T-helper 1 cell treated with Interleukin-12 subunit alpha and Interleukin-12 subunit beta and Interleukin-4 antibody, amounts not matched to agents 30 ng/mL and 1 ng/mL, for 36 hours (primary cell): ENCODE data around the gene MAP2K5. TPM values are rescaled to one million over a fixed set of nuclear protein-coding genes. Genes with fewer than 3 reads are reported as not detected.

Experiments
- intact Hi-C: fragments of 100-400 bp; cut with micrococcal nuclease; formaldehyde crosslinking; loops from one replicate; pipeline ENCODE4 v1.15.1; 2024
- total RNA-seq: library from RNA; stranded (reverse); gene quantifications from 2 replicates; pipeline ENCODE4 v1.2.3, GENCODE V29; 2022

The MAP2K5 gene
- total RNA-seq, 1 donor from 2014 or later = 21.2 TPM

- intact Hi-C loops = loop anchor here (10.0 kb wide), 2 partner anchors 767 to 1333 kb away; partner anchors contain the start of genes GLCE and SMAD3
Observed at GRCh38 chr15:67832031-67832551, 289.6 kb downstream of the MAP2K5 start.

DNA sequence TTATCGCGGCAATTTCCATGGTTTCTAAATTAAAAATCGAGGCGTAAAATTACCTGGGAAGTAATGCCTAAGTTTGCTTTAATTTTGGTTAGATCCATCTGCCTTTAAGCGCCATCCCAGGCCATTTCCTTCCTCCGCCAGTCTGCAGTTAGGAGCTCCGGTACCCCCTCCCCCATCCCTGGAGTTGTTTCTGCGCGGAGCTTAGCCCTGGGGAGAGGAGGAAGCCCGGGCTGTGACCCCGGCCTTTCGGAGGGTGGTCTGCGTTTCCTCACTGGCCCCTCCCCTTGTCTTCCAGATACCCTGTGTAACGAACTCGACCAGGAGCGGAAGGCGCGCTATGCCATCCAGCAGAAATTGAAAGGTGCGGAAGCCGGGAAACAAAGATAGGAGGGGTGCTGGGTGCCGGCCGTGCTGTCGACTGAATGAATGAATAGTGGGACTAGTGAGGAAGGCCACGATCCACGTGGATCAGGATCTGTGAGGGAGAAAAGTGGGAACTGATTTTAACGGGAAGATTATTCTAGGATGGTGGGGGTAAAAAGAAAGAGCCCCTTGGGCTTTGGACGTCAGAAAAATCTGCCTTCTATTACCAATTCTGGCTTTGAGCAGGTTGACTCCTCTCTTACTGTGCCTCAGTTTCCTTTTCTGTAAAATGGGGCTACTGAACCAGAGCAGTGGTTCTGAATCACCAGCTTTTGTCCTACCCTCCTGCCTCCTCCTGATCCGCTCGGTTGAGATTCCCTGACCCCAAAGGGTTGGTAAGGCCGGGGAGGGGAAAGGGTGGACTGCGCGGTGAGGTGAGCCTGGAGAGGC lies 290.6 kb downstream of the MAP2K5 start:
- intact Hi-C loops = loop anchor here (10.0 kb wide), 2 partner anchors 768 to 1332 kb away; partner anchors contain the start of genes GLCE and SMAD3

GRCh38 chr15:67833710-67834511 lies 291.4 kb downstream of the MAP2K5 start:
- intact Hi-C loops = loop anchor here (10.0 kb wide), 2 partner anchors 769 to 1331 kb away; partner anchors contain the start of genes GLCE and SMAD3

GRCh38 chr15:67834581-67835296 lies 292.2 kb downstream of the MAP2K5 start:
- intact Hi-C loops = loop anchor here (1.0 to 10.0 kb wide), 4 partner anchors 51 to 1330 kb away; partner anchors contain the start of genes GLCE and SMAD3

DNA sequence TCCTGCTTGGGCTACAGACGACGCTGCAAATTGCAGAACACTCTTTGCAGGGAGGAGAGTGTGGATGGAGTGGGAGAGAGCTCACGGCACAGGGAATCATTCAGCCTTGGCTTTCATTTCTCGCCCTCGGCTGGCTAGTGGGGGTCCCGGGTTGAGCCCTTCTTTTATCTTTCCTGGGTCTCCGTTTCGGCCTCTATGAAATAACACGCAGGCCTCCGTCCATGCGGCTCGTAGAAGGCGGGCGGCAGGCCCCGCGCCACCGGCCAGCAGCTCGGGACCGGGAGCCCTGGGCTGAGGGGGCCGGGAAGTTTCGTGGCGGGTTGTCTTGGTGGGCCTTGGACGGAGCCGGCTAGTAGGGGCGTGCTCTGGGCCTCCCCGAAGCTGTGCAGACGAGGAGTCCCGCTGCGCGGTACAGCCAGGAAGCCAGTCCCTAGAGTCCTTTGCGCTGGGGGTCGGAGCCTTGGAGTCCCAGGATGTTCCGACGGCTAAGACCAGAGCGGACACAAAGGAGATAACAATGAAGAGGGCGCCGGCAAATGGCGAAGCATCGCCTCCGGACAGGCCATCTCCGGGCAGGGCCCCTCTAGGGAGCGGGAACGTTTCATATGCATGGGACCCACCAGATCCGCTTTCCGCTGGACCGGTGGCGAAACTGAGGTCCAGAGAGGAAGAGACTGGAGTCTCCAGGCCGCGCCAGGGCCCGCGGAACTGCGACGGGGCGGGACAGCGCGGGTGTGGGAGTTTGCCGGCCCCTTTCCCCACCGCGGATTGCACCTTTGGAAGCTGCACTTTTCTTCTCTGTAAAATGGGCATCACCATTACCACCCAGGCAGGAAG lies 293.0 kb downstream of the MAP2K5 start:
- intact Hi-C loops = loop anchor here (1.0 to 10.0 kb wide), 7 partner anchors 52 to 1329 kb away; partner anchors contain the start of genes GLCE and SMAD3

DNA sequence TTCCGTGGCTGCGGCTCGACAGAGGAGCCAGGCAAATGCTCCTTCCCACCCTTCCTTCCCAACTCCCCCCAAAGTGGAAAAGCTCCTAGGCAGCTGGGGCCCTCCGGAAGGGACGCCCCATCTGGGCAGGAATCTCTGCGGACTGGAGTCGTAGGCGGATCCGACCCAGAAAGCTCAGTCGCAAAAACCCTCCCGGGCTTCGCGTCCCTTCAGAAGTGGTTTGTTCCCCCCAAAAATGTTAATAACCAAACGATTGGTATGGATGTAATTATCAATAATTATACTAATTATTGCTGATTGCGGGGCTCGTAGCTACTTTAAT lies 293.6 kb downstream of the MAP2K5 start:
- intact Hi-C loops = loop anchor here (1.0 to 10.0 kb wide), 6 partner anchors 335 to 1329 kb away; partner anchors contain the start of genes GLCE and SMAD3

DNA sequence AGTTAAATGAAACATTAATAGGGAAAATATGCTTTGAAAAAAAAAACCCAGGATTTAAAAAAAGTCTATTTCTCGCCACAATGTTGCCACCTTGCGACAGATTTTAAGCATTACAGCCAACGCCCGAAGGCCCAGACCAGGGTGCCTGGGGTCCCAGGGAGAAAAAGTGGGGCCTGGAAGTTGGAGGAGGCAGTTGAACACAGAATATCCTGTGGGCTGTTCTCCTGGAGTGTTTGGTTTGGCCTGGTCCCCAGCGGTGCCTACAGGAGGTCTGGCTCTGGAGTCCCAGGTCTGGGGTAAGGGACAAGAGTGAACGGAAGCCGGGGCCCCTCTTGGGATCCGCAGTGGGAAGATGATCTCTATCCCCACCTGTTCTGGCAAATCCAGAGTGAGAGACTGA lies 294.0 kb downstream of the MAP2K5 start:
- intact Hi-C loops = loop anchor here (1.0 to 10.0 kb wide), 6 partner anchors 335 to 1328 kb away; partner anchors contain the start of genes GLCE and SMAD3

DNA sequence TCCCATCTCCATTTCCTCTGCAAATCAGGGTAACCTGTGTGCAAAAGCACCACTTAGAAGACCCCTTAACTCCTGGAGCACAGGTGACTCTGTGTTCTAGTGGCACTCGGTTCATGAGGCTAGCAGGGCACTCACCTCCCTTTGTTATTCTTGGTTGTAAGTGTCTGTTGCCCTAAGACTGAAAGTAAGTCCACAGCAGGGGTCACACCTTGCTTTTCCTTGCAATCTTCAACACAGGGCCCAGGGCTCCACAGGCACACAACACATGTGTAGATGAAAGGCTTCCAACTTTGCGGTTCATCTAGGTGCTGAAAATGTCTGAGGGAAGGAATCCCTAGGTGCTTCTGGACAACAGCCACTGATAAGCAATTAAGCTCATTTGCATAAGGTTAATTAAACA lies 294.5 kb downstream of the MAP2K5 start:
- intact Hi-C loops = loop anchor here (1.0 to 10.0 kb wide), 6 partner anchors 336 to 1328 kb away; partner anchors contain the start of genes GLCE and SMAD3

DNA sequence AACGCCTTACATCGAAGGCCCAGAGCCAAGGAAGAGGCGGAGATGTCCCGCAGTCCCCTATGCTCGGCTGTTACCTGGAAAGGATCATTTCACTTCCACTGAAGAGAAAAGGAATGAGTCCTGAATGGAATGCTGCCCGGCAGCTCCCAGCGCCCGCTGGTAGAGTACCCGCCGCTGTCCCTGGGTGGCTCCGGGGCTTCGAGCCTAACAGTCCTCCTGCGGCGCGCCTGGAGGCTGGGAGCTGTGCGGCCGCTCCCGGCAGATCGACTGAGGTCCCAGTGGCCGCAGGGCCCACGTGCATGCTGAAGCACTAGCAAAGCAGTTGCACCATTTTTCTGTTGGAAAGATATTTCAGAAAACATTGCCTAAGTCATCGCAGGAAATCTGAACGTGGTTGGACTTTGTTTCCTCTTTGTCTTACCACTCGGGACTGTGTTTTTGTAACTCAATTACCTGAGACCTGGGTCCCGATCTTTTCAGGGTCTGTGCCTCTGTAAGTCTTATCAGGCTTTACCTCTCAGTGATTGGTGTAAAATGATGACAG lies 296.4 kb downstream of the MAP2K5 start:
- intact Hi-C loops = loop anchor here (2.0 to 10.0 kb wide), 4 partner anchors 537 to 1326 kb away; partner anchors contain the start of genes GLCE, SMAD3 and SMAD6

DNA sequence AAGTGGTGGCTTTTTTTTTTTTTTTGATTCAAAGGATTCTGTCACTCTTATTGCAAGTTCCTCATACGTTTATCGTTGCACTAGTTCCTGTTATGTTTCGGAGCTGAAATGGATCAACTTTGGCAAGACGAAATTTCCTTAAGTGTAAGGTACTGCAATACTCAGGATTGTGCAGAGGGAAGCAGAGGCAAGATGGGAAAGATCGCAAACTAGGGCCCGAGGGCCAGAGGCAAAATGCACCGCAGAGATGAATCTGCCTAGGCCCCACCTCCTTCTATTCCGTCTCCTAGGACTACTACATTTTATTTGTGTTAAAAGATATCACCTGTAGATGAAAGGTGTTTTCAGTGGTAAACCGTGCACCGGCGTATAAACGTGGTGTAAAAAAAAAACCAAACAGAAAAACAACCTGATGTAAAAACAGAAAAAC lies 297.0 kb downstream of the MAP2K5 start:
- intact Hi-C loops = loop anchor here (2.0 to 10.0 kb wide), 4 partner anchors 537 to 1325 kb away; partner anchors contain the start of genes GLCE, SMAD3 and SMAD6

DNA sequence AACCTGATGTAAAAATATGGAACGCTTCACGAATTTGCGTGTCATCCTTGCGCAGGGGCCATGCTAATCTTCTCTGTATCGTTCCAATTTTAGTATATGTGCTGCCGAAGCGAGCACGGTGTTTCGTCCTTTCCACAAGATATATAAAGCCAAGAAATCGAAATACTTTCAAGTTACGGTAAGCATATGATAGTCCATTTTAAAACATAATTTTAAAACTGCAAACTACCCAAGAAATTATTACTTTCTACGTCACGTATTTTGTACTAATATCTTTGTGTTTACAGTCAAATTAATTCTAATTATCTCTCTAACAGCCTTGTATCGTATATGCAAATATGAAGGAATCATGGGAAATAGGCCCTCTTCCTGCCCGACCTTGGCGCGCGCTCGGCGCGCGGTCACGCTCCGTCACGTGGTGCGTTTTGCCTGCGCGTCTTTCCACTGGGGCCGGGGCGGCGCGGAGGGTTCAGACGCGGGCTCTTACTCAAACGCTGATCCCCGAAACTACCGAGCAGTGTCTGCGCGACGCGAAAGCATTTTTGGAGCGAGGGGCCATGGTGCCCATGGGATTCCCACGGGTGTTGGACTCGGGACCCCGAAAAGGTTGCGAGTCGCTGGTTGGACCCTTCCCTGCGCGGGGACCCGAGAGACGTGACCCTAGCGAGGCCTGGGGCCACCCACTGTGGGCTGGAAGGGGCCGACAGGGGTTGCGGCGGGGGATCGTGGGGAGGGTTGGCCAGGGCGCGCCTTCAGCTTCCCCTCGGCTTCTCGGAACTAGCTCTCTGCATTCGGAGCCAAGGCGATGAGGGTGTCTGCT lies 297.6 kb downstream of the MAP2K5 start, which contains the start of gene RNU6-1:
Gene RNU6-1, minus strand, starts transcription at position 117 of the 820 bp plus-strand sequence.
- intact Hi-C loops = loop anchor here (1.0 to 10.0 kb wide), 11 partner anchors 214 to 1325 kb away; partner anchors contain the start of genes AAGAB, C15orf61, CALML4 and CLN6

- intact Hi-C loops = loop anchor here (1.0 to 5.0 kb wide), 7 partner anchors 213 to 586 kb away; partner anchors contain the start of genes AAGAB, C15orf61, CALML4 and CLN6
Observed at GRCh38 chr15:67840749-67841512, 298.4 kb downstream of the MAP2K5 start.

DNA sequence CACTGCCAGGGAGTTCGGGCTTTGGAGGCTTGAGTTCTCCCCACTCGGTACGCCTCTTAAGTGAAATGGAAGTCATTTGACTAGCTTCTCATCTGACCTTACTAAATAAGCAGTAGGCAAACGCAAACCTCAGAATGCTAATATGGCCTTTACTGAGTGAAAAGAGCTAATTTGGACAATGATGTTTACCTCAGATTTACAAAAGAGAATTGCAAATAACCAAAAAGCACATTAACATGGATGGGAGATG lies 298.9 kb downstream of the MAP2K5 start:
- intact Hi-C loops = loop anchor here (2.0 to 5.0 kb wide), 2 partner anchors 366 to 587 kb away; partner anchors contain the start of genes AAGAB, CALML4 and IQCH

DNA sequence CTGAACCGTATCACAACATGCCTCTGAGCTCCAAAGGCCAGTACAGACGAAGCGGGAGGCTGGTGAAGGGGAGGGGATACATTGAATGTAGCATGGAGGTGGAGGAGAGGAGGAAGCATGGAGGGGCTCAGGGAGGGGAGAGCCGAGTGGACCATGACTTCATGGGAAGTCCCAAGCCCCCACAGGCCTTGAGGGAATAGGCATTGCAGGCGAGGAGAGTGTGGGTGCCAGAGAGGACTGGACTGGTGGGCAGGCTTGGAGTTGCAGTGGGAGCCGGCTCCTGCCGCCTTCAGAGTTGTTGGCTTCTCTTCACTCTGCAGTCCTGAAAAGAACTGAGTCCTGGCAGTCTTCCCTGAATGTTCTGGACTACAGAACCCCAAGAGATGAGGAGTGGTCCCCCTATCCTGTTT lies 300.6 kb downstream of the MAP2K5 start:
- intact Hi-C loops = loop anchor here (5.0 kb wide), 1 partner anchor 364 kb away; the partner anchor contains the start of gene CALML4

DNA sequence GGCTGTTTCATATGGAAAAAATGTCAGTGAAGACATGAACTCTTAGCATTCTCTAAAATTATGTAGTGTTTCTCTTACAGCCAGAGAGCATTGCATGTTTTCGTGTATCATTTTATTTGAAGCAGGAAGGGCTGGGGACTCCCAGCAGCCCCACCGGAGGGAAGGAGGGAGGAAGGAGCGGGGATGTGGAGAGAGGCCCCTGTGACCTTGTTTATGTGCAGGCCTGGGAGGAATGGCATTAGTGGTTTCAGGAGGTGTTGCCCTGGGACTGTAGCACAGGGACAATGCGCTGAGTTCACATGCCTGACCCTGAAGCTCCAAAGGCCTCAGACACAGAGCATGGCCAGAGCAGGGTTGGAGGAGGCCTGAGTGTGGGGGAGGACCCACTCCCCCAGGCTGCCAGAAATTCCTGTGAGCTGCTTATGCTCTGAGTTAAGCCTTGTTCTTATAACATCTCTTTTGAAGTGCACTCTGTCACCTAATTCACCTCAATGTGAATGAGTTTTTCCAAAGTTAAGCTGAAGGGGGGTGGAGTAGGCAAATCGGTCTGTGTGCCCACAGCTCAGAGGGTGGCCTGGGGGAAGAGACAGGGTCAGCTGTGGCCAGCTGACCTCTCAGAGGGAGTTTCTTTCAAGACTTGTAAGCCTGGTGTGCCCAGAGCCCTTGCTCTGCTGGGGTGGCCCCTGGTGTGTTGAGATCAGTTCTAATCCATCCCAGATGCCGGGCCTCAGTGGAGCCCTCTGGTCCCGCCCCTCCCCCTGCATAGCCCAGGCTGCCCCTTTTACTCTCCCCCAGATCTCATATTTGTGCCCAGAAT lies 301.3 kb downstream of the MAP2K5 start:
- intact Hi-C loops = loop anchor here (5.0 kb wide), 1 partner anchor 364 kb away; the partner anchor contains the start of gene CALML4

GRCh38 chr15:67845974-67846373 lies 303.5 kb downstream of the MAP2K5 start:
- intact Hi-C loops = no loop called here
